Measurements from ENCODE around the gene GSDME. TPM values are rescaled to one million over a fixed set of nuclear protein-coding genes. Genes with fewer than 3 reads are reported as not detected.

Gene GSDME
- total RNA-seq, 1 experiment from 2014 or later, result 4.5 TPM

DNA sequence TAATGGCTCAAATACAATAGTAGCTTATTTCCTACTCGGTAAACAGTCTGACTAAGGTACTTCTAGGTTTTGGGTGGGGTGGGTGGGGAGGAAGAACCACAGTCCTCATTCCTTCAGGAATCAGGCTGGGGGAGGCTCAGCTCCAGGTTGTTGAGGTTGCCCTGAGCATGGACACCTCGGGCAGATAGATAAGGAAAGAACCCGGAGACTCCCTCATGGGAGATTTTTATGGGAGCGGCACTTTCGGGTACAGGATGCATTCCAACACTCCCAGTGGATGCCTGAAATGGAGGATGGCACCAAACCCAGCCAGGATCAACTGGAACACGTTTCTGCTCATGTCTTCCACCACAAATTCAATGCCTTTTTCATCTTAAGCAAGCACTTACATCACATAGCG is 5.5 kb upstream of the GSDME start:
- DNase-seq (ENCODE audit: low read depth, low spot score) (no peak), ATAC-seq (no peak)
- intact Hi-C loops (cut with micrococcal nuclease; ENCODE audit: unreplicated experiment) (no loop called here), in situ Hi-C loops (cut with HindIII; ENCODE audit: low pct_unique_long_range_greater_than_20kb, low sequenced_read_pairs) (no loop called here)
- Histone ChIP-seq H3K9me3 (ENCODE audit: control insufficient read depth, insufficient read depth, low read depth, low read length) (0 out of 2 replicates have a peak, but pooled peaks cover 6% of the 10 kb centered on the region), H3K4me1 (ENCODE audit: control insufficient read depth, insufficient read depth, low read length) (no peaks in the 10 kb centered on the region), H3K27ac (ENCODE audit: low read length) (no peak overlapping the region), H3K36me3 (ENCODE audit: control insufficient read depth, insufficient read depth, low read length) (no peaks in the 10 kb centered on the region), H3K4me3 (ENCODE audit: low read depth in 2 of 2, low read length in 2 of 2) (no peak overlapping the region), H3K27me3 (ENCODE audit: control insufficient read depth, insufficient read depth, low read length) (peaks cover 28% of the 10 kb centered on the region)
- no TSS peak for BruUV-seq (replicated peaks)
- POLR2A ChIA-PET, result interaction anchor here (0.6 kb wide), 1 partner anchor 1037 kb away, joined by 3 read pairs; no protein-coding TSS in a partner anchor
- TF ChIP-seq REST (IDR thresholded peaks at IDR 0.05; ENCODE audit: insufficient read depth in 1 of 2, low read depth in 2 of 2, low read length in 1 of 2) (no peak), POLR2AphosphoS5 (IDR thresholded peaks at IDR 0.05; ENCODE audit: low read depth, low read length) (no peak), SIN3A (IDR thresholded peaks at IDR 0.05; ENCODE audit: borderline replicate concordance, insufficient read depth, low read depth, low read length) (no peak), TCF7L2 (IDR thresholded peaks at IDR 0.05; ENCODE audit: low read depth, low read length) (no peak)
- TF ChIP-seq, protein P1, sequence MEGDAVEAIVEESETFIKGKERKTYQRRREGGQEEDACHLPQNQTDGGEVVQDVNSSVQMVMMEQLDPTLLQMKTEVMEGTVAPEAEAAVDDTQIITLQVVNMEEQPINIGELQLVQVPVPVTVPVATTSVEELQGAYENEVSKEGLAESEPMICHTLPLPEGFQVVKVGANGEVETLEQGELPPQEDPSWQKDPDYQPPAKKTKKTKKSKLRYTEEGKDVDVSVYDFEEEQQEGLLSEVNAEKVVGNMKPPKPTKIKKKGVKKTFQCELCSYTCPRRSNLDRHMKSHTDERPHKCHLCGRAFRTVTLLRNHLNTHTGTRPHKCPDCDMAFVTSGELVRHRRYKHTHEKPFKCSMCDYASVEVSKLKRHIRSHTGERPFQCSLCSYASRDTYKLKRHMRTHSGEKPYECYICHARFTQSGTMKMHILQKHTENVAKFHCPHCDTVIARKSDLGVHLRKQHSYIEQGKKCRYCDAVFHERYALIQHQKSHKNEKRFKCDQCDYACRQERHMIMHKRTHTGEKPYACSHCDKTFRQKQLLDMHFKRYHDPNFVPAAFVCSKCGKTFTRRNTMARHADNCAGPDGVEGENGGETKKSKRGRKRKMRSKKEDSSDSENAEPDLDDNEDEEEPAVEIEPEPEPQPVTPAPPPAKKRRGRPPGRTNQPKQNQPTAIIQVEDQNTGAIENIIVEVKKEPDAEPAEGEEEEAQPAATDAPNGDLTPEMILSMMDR (IDR thresholded peaks at IDR 0.05), result no peak
- CTCF ChIA-PET, result no interaction called here

DNA sequence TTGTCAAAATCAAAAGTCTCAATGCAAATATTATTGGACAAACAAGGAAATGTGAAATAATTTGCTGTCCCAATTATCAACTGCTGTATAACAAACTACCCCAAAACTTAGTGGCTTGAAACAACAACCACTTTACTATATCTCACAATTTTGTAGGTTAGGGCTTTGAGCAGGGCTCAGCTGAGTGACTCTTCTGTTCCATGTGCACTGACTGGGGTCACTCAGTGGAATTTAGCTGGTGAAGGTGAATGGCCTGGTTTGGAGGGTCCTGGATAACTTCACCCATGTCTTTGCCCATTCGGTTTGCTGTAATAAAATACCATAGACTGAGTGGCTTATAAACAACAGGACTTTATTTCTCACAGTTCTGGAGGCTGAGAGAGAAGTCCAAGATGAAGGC is 3.7 kb upstream of the GSDME start:
- TF ChIP-seq, protein P1 (IDR thresholded peaks at IDR 0.05), result no peak
- TF ChIP-seq POLR2AphosphoS5 (IDR thresholded peaks at IDR 0.05; ENCODE audit: low read depth, low read length) (no peak), REST (IDR thresholded peaks at IDR 0.05; ENCODE audit: insufficient read depth in 1 of 2, low read depth in 2 of 2, low read length in 1 of 2) (no peak), SIN3A (IDR thresholded peaks at IDR 0.05; ENCODE audit: borderline replicate concordance, insufficient read depth, low read depth, low read length) (no peak), TCF7L2 (IDR thresholded peaks at IDR 0.05; ENCODE audit: low read depth, low read length) (no peak)
- ChIA-PET POLR2A (no interaction called here), CTCF (no interaction called here)
- Histone ChIP-seq H3K36me3 (ENCODE audit: control insufficient read depth, insufficient read depth, low read length) (no peaks in the 10 kb centered on the region), H3K27ac (ENCODE audit: low read length) (no peak overlapping the region), H3K4me3 (ENCODE audit: low read depth in 2 of 2, low read length in 2 of 2) (no peak overlapping the region), H3K4me1 (ENCODE audit: control insufficient read depth, insufficient read depth, low read length) (no peaks in the 10 kb centered on the region), H3K27me3 (ENCODE audit: control insufficient read depth, insufficient read depth, low read length) (peaks cover 34% of the 10 kb centered on the region), H3K9me3 (ENCODE audit: control insufficient read depth, insufficient read depth, low read depth, low read length) (0 out of 2 replicates have a peak, but pooled peaks cover 6% of the 10 kb centered on the region)
- in situ Hi-C loops (cut with HindIII; ENCODE audit: low pct_unique_long_range_greater_than_20kb, low sequenced_read_pairs) (no loop called here), intact Hi-C loops (cut with micrococcal nuclease; ENCODE audit: unreplicated experiment) (no loop called here)
- no peak for DNase-seq (ENCODE audit: low read depth, low spot score)
- no TSS peak for BruUV-seq (replicated peaks)
- no peak for ATAC-seq
